PFSK-1 (cell line): Measurements from ENCODE around the gene CDKN2C.

ENCODE experiments used
- FOXP2 ChIP-seq: optimal IDR thresholded peaks from 2 replicates; pipeline ENCODE3; 2011; ENCODE audit warnings: borderline replicate concordance, control low read depth, inconsistent platforms; ENCODE audit not compliant: insufficient read depth; ENCODE audit errors: extremely low read length, extremely low read depth
- POLR2AphosphoS5 ChIP-seq: IDR thresholded peaks from 2 replicates; pipeline ENCODE4 v1.6.1; 2012; ENCODE audit warnings: low read depth, mild to moderate bottlenecking, control low read depth, low read length, moderate library complexity
- REST ChIP-seq, 2 experiments: IDR thresholded peaks; 2 replicates each; pipeline versions ENCODE4 v1.6.1 to v1.8.0; 2011 to 2012; ENCODE audit warnings: low read depth in 2 of 2, low read length in 2 of 2, control low read depth in 1 of 2, inconsistent platforms in 1 of 2, mild to moderate bottlenecking in 1 of 2, moderate library complexity in 1 of 2; ENCODE audit not compliant: insufficient read depth in 1 of 2
- SIN3A ChIP-seq: IDR thresholded peaks from 2 replicates; pipeline ENCODE4 v1.6.1; 2012; ENCODE audit warnings: mild to moderate bottlenecking, low read length, moderate library complexity, borderline replicate concordance; ENCODE audit not compliant: insufficient read depth
- TAF1 ChIP-seq: IDR thresholded peaks from 2 replicates; pipeline ENCODE4 v1.6.1; 2012; ENCODE audit warnings: low read length, control low read depth, borderline replicate concordance; ENCODE audit not compliant: insufficient read depth

- TF ChIP-seq SIN3A (peak; percentile 95; the same call in 1 of the 2 replicates), POLR2AphosphoS5 (no peak), TAF1 (no peak), FOXP2 (no peak), REST (IDR thresholded peaks at IDR 0.05; ENCODE audit: insufficient read depth in 1 of 2, low read depth in 2 of 2, low read length in 2 of 2) (no peak)
These were observed 1.0 kb downstream of the CDKN2C start for GRCh38 chr1:50970931-50971582.
